NOMO-1 treated with dmso at 0.1 percent for 144 hours (cell line): ENCODE results near the gene CLDN3.

Experiments
- DNase-seq: peaks from one replicate; lab custom pipeline; 2025; ENCODE audit not compliant: unreplicated experiment; lab: John Stamatoyannopoulos, UW

Gene CLDN3

DNA sequence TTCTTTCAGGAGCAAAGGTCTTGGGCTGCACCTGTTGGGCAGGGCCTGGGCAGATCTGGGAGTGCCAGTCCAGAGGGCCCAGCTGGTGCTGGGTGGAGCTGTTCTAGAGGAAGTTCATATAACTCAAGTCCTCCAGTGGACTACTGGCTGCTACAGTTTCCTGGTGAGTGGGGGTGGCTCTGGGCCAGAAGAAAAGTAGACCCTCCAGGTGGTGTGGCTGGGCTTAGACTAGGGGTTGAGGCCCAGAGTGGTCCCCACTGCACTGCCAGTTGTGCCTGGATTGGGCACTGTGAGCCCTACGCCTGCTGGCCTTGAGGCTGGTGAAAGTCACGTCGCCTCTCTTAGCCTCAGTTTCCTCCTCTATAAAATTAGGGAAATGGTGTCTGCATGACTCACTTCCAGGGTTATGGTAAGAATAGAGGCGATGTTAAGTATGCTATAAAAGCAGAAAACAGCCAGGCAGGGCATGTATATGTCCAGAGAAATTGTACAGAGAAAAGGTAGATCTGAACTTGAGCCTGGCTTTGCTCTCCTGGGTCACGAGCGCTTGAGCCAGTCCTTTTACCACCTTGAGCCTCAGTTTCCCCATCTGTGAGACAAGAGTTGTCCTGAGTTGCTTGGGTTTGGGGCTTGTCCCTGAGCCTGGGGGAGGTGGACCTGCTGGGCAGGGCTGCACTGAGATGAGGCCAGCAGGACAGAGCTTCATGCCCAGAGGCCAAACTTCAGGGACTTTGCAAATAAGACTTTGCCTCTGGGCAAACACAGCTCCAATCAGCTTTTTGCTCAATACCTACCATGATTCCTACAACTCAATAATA is 3.8 kb upstream of the CLDN3 start:
- DNase-seq: no peak

DNA sequence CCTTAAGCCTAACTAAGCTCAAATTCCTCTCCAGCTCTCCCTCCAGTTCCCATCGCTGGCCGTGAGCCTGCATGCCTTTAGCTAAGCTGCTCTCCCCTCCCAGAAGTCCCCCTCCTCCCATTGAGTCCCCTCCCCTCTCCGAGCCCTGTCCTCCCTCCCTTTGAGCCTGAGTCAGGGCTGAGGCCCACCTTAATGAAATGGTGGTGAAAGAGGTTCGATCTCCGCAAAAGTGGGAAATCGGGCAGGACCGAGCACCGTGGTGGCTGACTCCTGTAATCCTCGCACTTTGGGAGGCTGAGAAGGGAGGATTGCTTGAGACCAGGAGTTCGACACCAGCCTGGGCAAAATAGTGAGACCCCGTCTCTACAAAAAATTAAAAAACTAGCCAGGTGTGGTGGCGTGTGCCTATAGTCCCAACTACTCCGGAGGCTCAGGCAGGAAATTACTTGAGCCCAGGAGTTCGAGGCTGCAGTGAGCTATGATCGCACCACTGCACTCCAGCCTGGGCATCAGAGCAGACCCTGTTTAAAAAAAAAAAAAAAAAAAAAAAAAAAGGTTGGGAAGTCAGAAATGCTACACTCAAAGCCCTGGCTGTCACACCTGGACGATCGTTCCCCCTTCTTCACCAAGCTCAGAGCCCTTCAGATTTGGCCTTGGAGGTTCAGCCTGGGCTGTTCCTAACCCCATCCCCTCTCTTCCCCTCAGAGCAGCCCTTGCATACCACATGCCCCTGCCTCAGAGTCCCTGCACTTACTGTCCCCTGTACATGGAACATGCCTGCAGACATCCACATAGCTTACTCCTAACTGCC is 995 bp upstream of the CLDN3 start:
- DNase-seq: no peak

DNA sequence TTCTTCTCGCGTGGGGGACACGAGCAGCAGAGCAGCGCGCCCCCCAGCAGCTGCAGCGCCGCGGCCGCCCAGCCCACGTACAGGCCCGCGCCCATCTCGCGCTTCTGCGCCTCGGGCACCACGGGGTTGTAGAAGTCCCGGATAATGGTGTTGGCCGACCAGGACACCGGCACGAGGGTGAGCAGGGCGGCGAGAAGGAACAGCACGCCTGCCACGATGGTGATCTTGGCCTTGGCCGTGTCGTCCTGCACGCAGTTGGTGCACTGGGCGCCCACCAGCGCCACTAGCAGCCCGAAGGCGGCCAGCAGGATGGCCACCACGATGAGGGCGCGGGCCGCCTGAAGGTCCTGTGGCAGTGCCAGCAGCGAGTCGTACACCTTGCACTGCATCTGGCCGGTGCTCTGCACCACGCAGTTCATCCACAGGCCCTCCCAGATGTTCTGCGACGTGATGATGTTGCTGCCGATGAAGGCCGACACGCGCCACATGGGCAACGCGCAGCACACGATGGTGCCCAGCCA is 529 bp downstream of the CLDN3 start:
- no peak for DNase-seq

DNA sequence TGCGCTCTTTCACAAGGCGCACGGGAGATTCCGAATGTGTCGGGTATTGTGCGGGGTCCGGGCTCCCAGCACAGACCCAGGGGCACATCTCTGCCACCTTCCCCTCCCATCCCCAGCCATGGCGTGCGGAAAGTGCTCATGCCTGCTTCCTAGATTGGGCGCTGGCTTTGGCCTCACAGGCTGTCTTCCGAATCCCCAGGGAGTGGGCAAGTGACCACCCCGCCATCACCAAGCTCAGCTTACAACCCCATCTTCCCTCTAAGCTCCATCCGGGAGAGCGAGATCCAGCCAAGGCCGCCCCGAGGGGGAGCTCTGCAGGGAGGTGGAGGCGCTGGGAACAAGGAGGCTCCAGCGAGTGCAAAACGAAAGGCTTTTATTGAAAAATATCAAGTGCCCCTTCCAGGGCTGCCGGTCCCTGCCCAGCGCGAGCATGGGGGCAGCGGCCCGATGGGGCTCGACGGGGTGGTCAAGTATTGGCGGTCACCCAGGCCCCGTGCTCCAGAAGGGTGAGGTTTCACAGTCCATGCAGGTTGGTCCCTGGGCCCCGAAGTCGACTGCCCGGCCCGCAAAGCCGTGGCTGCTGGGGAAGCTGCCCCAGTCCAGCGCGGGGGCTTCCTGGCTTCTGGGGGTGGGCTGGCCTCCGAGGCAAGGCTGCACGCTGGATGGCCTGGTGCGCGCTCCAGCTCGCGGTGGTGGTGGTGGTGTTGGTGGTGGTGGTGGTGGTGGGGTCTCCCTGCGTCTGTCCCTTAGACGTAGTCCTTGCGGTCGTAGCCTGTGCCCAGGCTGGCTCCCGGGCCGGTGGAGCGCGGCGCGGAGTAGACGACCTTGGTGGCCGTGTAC is 1.2 kb downstream of the CLDN3 start:
- no peak for DNase-seq

- DNase-seq: no peak
These were observed 3.4 kb downstream of the CLDN3 start for GRCh38 chr7:73766556-73767229.

GRCh38 chr7:73762659-73762999 is 7.4 kb downstream of the CLDN3 start:
- DNase-seq: no peak

GRCh38 chr7:73761854-73762658 is 8.0 kb downstream of the CLDN3 start:
- DNase-seq: no peak

GRCh38 chr7:73758581-73759138 is 11.4 kb downstream of the CLDN3 start:
- DNase-seq: no peak

GRCh38 chr7:73749931-73750776 is 19.9 kb downstream of the CLDN3 start:
- DNase-seq: peak; percentile 91

DNA sequence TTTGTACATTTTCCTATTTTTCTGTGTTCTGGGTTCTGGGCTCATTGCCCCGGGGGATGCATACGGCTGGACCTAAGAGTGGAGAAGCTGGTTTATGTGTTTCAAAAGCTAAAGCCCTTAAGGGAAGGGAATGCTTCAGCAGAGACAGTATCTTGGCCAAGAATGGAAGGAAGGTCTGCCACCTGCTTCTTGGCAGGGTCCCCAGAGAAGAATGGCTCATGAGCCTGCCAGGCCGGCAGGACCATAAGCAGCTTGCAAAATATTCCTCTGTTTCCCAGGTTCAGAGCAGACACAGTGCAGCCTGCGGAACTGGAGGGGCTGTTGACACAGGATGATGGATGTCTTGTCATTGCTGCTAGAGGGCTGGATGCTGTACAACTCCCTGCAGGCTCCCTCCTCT is 23.7 kb downstream of the CLDN3 start:
- no peak for DNase-seq

DNA sequence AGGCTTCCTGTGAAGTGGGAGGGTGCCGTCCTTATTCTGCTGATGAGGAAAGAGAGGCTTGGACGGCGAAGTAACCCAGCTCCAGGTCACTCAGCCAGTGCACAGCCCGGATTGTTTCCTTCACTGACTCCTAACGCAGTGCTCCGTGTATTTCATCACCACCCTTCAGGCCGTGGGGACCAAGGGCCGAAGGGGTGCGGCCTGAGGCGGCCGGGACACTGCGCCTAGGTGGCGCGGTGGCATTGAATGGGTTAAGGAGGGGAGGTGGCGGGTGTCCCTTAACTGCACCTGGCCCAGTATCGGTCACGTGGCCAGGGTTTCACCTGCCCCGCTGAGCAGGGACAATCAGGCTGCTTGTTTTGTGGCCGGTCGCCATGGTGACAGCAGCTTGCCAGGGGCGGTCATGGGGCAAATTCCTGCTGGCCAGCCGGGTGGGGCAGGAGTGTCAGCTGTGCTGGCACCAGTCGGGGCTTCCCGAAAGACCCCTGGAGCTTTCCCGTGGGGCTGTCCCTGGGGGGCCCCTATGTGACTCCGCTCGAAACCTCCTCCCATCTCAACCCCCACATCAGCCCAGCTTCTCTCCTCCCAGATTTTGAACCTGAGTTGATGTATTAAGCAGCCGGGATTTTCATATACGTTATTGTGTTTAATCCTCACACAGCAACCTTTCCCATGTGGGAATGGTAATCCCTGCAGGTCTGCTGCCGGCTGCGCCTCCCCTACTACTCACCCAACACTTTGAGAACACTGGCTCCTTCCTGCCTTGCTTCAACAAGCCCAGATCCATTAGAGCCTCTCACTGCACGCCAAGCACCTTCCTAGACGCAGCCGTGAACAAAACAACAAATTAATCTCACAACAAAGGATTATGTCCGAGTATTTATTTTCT is 27.1 kb downstream of the CLDN3 start:
- DNase-seq: no peak

- no peak for DNase-seq
These were observed 27.7 kb downstream of the CLDN3 start for GRCh38 chr7:73742338-73742752.

DNA sequence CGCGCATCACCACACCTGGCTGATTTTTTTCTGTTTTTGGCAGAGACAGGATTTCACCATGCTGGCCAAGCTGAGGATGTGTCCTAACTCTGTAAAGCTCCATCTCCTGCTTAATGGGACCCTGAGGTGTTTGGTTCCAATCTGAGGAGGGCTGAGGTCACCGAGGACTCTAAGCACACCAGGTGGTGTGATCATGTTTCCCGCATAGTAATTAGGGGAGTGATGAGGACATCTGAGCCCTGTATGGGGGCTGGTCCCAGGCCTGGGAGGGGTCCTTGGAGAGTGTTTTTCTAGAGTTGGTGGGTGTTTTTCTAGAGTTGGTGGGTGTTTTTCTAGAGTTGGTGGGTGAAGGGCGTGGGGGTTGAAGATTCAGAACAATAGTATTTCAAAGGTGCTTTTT is 28.5 kb downstream of the CLDN3 start:
- DNase-seq: no peak

- no peak for DNase-seq
These were observed 29.3 kb downstream of the CLDN3 start for GRCh38 chr7:73740771-73741170.

GRCh38 chr7:73740212-73740611 is 29.9 kb downstream of the CLDN3 start:
- DNase-seq: no peak

GRCh38 chr7:73739387-73739767 is 30.7 kb downstream of the CLDN3 start:
- no peak for DNase-seq

DNA sequence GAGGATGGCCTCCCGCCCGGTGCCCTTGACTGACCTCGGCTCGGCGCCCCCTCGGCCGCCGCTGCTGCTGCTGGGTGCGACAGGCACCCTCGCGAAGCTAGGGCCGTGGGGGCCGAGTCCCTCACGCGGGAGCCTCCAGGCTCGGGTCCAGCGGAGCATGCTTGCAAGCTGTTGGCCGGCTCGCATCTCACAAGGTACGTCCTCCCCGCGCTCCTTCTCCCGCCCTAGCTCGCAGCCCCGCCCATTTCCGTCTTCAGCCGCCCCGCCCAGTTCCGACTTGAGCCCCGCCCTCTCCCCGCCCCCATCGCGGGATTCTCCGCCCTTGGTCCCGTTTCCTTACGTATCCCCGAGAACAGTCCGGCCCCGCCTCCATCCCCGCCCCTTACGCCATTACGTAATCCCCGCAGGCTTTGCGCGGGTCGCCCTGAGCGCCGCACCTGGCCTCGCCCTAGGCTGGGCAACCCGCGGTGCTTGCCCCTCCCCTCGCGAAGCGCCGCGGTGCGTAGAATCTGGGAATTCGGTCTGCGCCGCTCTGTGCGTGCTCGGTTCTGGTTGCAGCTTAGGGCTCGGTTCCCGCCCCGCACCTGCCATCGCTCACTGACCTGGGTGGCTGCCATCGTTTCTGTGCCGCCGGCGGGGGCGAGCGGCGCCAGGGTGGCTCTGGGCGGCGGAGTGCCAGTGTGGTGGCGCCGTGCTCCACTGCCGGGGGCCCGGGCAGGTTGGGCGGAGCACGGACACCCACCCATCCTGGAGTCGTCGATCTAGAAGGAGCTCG is 31.3 kb downstream of the CLDN3 start, which contains the start of gene ABHD11:
Gene ABHD11 (minus strand): TSS at position 191 of the 775 bp plus-strand sequence. CDS start 32 bp downstream, at position 159.
- DNase-seq: peak; percentile 97
